HG02973 (cell line): ENCODE data around the gene NPHP4.

Source experiments
- ATAC-seq: cut with Tn5 transposase; IDR thresholded peaks from one replicate; pipeline ENCODE4 v1.9.1; 2021; ENCODE audit warnings: moderate library complexity; ENCODE audit not compliant: unreplicated experiment

NPHP4 gene

GRCh38 chr1:5954964-5955363 is 37.3 kb downstream of the NPHP4 start:
- ATAC-seq = no peak

GRCh38 chr1:5953386-5953785 is 38.8 kb downstream of the NPHP4 start:
- no peak for ATAC-seq

GRCh38 chr1:5951846-5952410 is 40.3 kb downstream of the NPHP4 start:
- ATAC-seq = no peak

- ATAC-seq = no peak
Observed at GRCh38 chr1:5950994-5951785, 41.0 kb downstream of the NPHP4 start.

- ATAC-seq = no peak
Observed at GRCh38 chr1:5950201-5950895, 41.9 kb downstream of the NPHP4 start.

- ATAC-seq = no peak
Observed at GRCh38 chr1:5949761-5950100, 42.5 kb downstream of the NPHP4 start.

- no peak for ATAC-seq
Observed at GRCh38 chr1:5949085-5949760, 43.0 kb downstream of the NPHP4 start.

- no peak for ATAC-seq
Observed at GRCh38 chr1:5948681-5949005, 43.6 kb downstream of the NPHP4 start.

GRCh38 chr1:5947978-5948680 is 44.1 kb downstream of the NPHP4 start:
- ATAC-seq = no peak

- no peak for ATAC-seq
Observed at GRCh38 chr1:5947071-5947821, 45.0 kb downstream of the NPHP4 start.

- no peak for ATAC-seq
Observed at GRCh38 chr1:5945445-5945844, 46.8 kb downstream of the NPHP4 start.

- ATAC-seq = no peak
Observed at GRCh38 chr1:5944843-5945167, 47.4 kb downstream of the NPHP4 start.

GRCh38 chr1:5944154-5944842 is 47.9 kb downstream of the NPHP4 start:
- no peak for ATAC-seq

GRCh38 chr1:5943343-5944124 is 48.7 kb downstream of the NPHP4 start:
- no peak for ATAC-seq

GRCh38 chr1:5941671-5942070 is 50.6 kb downstream of the NPHP4 start:
- no peak for ATAC-seq

- no peak for ATAC-seq
Observed at GRCh38 chr1:5940723-5941407, 51.4 kb downstream of the NPHP4 start.

GRCh38 chr1:5939271-5940170 is 52.7 kb downstream of the NPHP4 start:
- ATAC-seq = no peak
